T-cell (primary cell): ENCODE data around the gene TLL2. TPM values are rescaled to one million over a fixed set of nuclear protein-coding genes. Genes with fewer than 3 reads are reported as not detected.

Experiments
- ATAC-seq, 4 experiments: fragments of 200-7000 bp in 3 of 4; fragments of 150-1000 bp in 1 of 4; cut with Tn5 transposase; replicated peaks in 1 of 4; 1 replicate in 3 of 4; 2 replicates in 1 of 4; pipeline ENCODE4 v1.10.0; 2021; ENCODE audit warnings: moderate library complexity in 3 of 4, mild to moderate bottlenecking in 2 of 4, moderate number of reproducible peaks in 1 of 4
- CTCF ChIA-PET, 2 donors: fragments of 300-600 bp; sonication (Branson Sonifier 250); formaldehyde crosslinking; loops; one replicate each; lab custom pipeline; 2022; ENCODE audit warnings: antibody characterized with exemption in 2 of 2; lab: Charles Lee
- POLR2A ChIA-PET, 2 donors: fragments of 300-600 bp; sonication (Branson Sonifier 250); formaldehyde crosslinking; loops; one replicate each; lab custom pipeline; 2022; ENCODE audit warnings: antibody characterized with exemption in 2 of 2; lab: Charles Lee
- DNase-seq, 35 experiments: peaks; one replicate each; pipeline versions ENCODE4 v3.0.0 to v3.0.0-alpha.2; 2013 to 2023
- H3K27ac ChIP-seq: one replicate; pipeline ENCODE4 v1.5.1; 2013; ENCODE audit warnings: low read length
- H3K27me3 ChIP-seq, 2 experiments: replicated peaks in 1 of 2; 1 replicate in 1 of 2; 2 replicates in 1 of 2; pipeline versions ENCODE4 v1.6.1 to v1.7.0; 2013; ENCODE audit warnings: low read length in 1 of 2, mixed read lengths in 1 of 2; ENCODE audit not compliant: control insufficient read depth in 2 of 2, insufficient read depth in 2 of 2; ENCODE audit errors: extremely low read depth in 1 of 2
- H3K36me3 ChIP-seq, 2 donors: 1 replicate in 1 of 2; 2 replicates in 1 of 2; pipeline versions ENCODE4 v1.6.1 to v1.7.0; 2013; ENCODE audit warnings: low read length in 1 of 2; ENCODE audit not compliant: control insufficient read depth in 2 of 2, insufficient read depth in 1 of 2; ENCODE audit errors: extremely low read depth in 1 of 2
- H3K4me1 ChIP-seq, 2 experiments: 1 replicate in 1 of 2; 2 replicates in 1 of 2; pipeline versions ENCODE4 v1.6.1 to v1.7.0; 2013; ENCODE audit warnings: low read length in 2 of 2, mixed read lengths in 1 of 2; ENCODE audit not compliant: insufficient read depth in 2 of 2, control insufficient read depth in 1 of 2; ENCODE audit errors: extremely low read depth in 1 of 2
- H3K4me3 ChIP-seq, 2 donors: 1 replicate in 1 of 2; 2 replicates in 1 of 2; pipeline versions ENCODE4 v1.5.1 to v1.7.0; 2013; ENCODE audit warnings: mild to moderate bottlenecking in 2 of 2, low read length in 1 of 2, moderate library complexity in 1 of 2; ENCODE audit not compliant: control insufficient read depth in 1 of 2; ENCODE audit errors: extremely low read depth in 1 of 2
- H3K9me3 ChIP-seq: 2 replicates; pipeline ENCODE4 v1.7.0; 2013
- H3K27ac Mint-ChIP-seq, 2 donors: one replicate each; pipeline ENCODE4 v1.8.0; 2020 to 2021; ENCODE audit warnings: mild to moderate bottlenecking in 2 of 2, mixed read lengths in 2 of 2
- H3K27me3 Mint-ChIP-seq, 2 donors: one replicate each; pipeline ENCODE4 v1.8.0; 2021 to 2022; ENCODE audit warnings: mixed read lengths in 2 of 2
- H3K36me3 Mint-ChIP-seq: one replicate; pipeline ENCODE4 v1.8.0; 2021; ENCODE audit warnings: mixed read lengths
- H3K4me1 Mint-ChIP-seq, 3 donors: one replicate each; pipeline ENCODE4 v1.8.0; 2020 to 2022; ENCODE audit warnings: mixed read lengths in 3 of 3, mild to moderate bottlenecking in 1 of 3
- H3K4me3 Mint-ChIP-seq, 3 donors: one replicate each; pipeline ENCODE4 v1.8.0; 2020 to 2022; ENCODE audit warnings: mild to moderate bottlenecking in 3 of 3, mixed read lengths in 3 of 3, moderate library complexity in 3 of 3
- H3K9me3 Mint-ChIP-seq, 3 donors: one replicate each; pipeline ENCODE4 v1.8.0; 2020 to 2022; ENCODE audit warnings: mixed read lengths in 3 of 3
- WGBS: methylation state at CpG from one replicate; pipeline ENCODE4 v1.1.5; 2013; ENCODE audit warnings: missing lambda C conversion rate; ENCODE audit not compliant: insufficient coverage; 5-methylcytosine and 5-hydroxymethylcytosine counted together
- total RNA-seq, 35 experiments: library from RNA in 6 of 35; stranded (reverse) in 6 of 35; fragments of 120-200 nt in 1 of 35; gene quantifications; one replicate each; pipeline versions ENCODE4 v1.2.1 to v1.2.4 and lab custom pipeline; 2013 to 2026

TLL2 gene
- total RNA-seq, 5 donors from 2014 or later (not counting 1 experiment from before 2014, with no cell fraction given): 0.15 to 0.32 (median 0.23) TPM; not detected in 2

GRCh38 chr10:96319754-96320474, 193.8 kb downstream of the TLL2 start:
- no peaks in the 10 kb centered on the region for H3K9me3 ChIP-seq
- no peaks in the 10 kb centered on the region for H3K36me3 ChIP-seq
- H3K4me1 Mint-ChIP-seq: peaks cover 0 to 9% (median 0%) of the 10 kb centered on the region in 3 donors
- no peaks in the 10 kb centered on the region for H3K9me3 Mint-ChIP-seq
- POLR2A ChIA-PET: no interaction called here
- no peak overlapping the region for H3K4me3 ChIP-seq
- ATAC-seq (no peak), DNase-seq (no peak)
- H3K27ac Mint-ChIP-seq: no peak overlapping the region
- H3K27me3 ChIP-seq: no peaks in the 10 kb centered on the region
- H3K4me3 Mint-ChIP-seq: no peak overlapping the region
- no peaks in the 10 kb centered on the region for H3K4me1 ChIP-seq
- no CpG with 5 or more reads among the region's 3 CpGs for WGBS
- H3K36me3 Mint-ChIP-seq: peaks cover 3% of the 10 kb centered on the region
- peaks cover 19 to 24% of the 10 kb centered on the region in 2 donors for H3K27me3 Mint-ChIP-seq
- no peak overlapping the region for H3K27ac ChIP-seq
- CTCF ChIA-PET: interaction anchor here in 1 of 2 donors (0.5 to 0.6 kb wide), 2 partner anchors 17 to 947 kb away, joined by 3 to 8 read pairs; no protein-coding TSS in a partner anchor

GRCh38 chr10:96317067-96317833, 196.5 kb downstream of the TLL2 start:
- DNase-seq (no peak), ATAC-seq (no peak)
- no peak overlapping the region for H3K4me3 ChIP-seq
- Mint-ChIP-seq H3K9me3 (no peaks in the 10 kb centered on the region), H3K4me1 (peaks cover 0 to 9% (median 0%) of the 10 kb centered on the region in 3 donors), H3K36me3 (no peaks in the 10 kb centered on the region), H3K27ac (no peak overlapping the region), H3K27me3 (peaks cover 15 to 25% of the 10 kb centered on the region in 2 donors), H3K4me3 (no peak overlapping the region)
- H3K36me3 ChIP-seq: no peaks in the 10 kb centered on the region
- ChIA-PET POLR2A (no interaction called here), CTCF (interaction anchor here in 1 of 2 donors (0.5 to 1.3 kb wide), 2 partner anchors 22 to 87 kb away, joined by 3 to 7 read pairs; no protein-coding TSS in a partner anchor)
- no CpG with 5 or more reads among the region's 4 CpGs for WGBS
- H3K9me3 ChIP-seq: no peaks in the 10 kb centered on the region
- no peaks in the 10 kb centered on the region for H3K4me1 ChIP-seq
- H3K27me3 ChIP-seq: peaks cover 0 to 3% of the 10 kb centered on the region in 2 experiments
- H3K27ac ChIP-seq: no peak overlapping the region

Other genes with a start within 250 kb of the TLL2 start
- 1 to 10 TPM; 1.3 to 8.2 (median 1.7) TPM for gene BLNK, start 242.4 kb downstream of the TLL2 start, total RNA-seq
- under 1 TPM in 3 of 5 donors, not detected in 2; 0.13 to 0.38 (median 0.30) TPM for gene DNTT, start 209.5 kb downstream of the TLL2 start, total RNA-seq
- not detected for gene OPALIN, start 154.9 kb downstream of the TLL2 start, total RNA-seq
- gene TM9SF3, start 73.1 kb upstream of the TLL2 start, total RNA-seq: 10 to 100 TPM; 72.1 to 95.7 (median 80.5) TPM
- gene PIK3AP1, start 206.6 kb upstream of the TLL2 start, total RNA-seq: 1 to 10 TPM; 4.9 to 9.5 (median 7.9) TPM